GM10847 (cell line): ENCODE results near the gene FBLN7.

Experiments used
- POLR2A ChIP-seq: IDR thresholded peaks from 2 replicates; pipeline ENCODE4 v1.6.1; 2011; ENCODE audit not compliant: insufficient read length; ENCODE audit errors: extremely low read depth

FBLN7 gene

DNA sequence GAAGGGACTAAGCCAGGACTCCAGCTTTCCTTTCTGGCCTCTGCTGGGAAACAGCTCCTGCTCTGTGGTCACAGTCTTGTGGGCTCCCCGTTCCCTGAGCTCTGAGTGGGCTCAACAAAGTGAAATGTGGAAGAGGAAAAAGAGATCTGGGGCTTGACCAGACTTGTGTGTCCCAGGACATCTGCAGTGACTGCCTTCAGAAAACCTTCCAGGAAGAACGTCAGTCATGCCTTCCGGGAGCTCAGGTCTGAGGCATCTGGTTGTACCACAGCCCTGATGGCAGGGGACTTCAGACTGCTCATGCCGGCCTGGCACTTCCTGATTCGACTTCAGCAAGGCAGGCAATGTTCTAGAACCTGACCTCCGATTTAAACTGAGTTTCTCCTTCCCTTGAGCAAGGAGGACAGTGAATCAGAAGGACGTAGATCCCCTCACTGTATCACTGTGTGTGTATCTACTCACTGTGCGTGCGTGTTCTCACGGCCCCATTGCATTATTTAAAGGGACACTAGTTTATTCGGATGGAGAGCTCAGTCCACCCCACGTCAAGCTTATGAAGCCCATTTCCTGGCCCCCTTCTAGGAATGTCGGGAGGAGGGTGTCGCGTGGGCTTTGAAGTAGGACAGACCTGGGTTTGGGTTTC, 548 bp upstream of the FBLN7 start:
- no peak for TF ChIP-seq POLR2A

DNA sequence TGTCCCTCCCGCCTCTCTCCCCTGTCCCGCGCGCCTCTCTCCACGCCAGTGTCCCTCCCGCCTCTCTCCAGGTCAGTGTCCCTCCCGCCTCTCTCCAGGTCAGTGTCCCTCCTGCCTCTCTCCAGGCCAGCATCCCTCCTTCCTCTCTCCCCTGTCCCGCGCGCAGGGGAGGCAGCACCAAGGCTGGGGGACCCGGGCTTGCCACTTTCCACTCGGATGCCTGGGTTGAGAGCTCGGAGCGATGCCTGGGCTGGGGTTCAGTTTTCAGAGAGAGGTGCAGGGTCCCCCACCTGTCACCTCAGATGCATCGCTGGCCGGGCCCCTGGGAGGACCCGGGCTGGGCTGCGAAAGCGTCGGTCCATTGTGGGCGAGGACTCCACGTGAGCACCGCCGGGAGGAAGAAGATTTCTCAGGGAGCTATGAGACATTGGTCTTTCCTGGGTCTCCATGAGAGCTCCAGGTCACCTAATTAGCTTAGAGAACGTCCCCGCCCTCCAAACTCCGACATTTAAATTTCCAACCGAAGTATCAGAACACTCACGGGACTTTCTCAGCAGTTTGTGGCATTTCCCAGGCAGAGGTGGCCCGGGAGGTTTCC, 2.1 kb downstream of the FBLN7 start:
- TF ChIP-seq POLR2A: no peak

DNA sequence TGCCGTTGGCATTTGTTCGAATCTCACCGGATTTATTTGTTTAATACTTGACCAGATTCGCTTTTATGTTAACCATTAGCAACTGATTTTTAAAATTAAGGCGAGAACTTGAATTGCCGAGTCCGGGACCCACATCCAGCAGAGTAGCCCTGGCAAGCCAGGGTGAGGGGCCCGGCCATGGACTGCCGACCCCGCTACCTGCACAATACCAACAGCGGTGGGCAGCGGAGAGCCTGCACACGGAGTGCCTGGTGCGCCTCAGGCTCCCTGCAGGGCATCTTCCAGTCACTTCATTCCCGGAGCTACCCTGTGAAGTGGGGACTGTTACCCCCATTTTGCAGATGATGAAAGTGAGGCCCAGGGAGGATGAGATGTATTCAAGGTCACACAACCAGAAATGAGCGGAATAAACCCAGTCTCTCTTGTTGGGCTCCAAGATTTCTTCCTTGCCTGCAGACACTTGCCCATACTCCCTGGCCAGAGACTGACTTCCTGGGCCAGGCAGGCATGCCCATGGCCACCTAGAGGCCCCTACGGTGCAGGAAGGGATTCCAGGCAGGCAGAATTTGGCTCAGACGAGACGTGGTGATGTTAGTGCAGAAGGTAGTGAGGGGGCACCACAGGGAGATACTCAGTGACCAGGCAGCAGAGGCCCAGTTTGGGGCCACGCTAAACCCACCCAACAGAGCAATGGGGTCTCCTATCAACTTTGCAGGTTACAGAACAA, 2.9 kb downstream of the FBLN7 start:
- no peak for TF ChIP-seq POLR2A

DNA sequence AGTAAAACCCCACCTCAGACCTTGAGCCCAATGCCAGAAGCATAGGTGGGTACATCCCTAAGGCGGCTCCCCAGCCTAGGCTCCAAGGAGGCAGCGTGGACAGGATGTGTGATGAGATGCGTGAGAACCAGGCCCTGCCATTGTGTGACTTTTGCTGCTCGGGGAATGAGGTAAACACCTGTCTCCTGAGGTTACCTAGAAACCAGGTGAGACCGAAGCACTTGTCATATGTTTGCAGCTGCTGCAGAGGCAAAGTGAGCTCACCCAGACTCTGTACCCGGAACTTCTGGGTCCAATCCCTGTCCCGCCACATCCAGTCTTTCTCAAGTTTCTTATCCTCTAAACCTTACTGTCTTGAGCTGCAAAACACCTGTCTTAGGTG, 3.4 kb downstream of the FBLN7 start:
- TF ChIP-seq POLR2A: no peak

DNA sequence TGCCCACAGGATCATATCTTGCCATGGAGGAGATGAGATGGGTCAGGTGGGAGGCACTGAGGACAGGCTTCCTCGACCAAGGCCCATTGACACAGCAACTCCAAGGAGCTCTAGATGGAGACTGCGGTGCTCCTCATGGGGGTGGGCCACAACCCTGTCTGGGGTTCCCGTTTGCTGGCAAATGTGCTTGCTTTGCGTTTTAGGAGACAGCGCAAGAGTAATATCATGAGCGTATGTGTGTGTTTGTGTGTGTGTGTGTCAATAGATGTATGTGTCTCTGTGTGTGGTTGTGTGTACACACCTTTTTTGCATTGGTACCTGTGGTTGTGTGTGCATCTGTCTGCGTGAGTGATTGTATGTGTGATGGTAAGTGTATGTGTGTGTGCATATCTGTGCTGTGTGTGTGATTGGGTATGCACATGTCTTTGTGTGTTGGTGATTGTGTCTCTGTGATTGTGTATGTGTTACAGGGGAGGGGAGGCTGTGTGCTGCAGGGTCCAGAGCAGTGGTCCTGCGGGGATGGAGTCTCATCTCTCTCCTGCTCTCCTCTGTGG, 4.4 kb downstream of the FBLN7 start:
- TF ChIP-seq POLR2A: no peak

DNA sequence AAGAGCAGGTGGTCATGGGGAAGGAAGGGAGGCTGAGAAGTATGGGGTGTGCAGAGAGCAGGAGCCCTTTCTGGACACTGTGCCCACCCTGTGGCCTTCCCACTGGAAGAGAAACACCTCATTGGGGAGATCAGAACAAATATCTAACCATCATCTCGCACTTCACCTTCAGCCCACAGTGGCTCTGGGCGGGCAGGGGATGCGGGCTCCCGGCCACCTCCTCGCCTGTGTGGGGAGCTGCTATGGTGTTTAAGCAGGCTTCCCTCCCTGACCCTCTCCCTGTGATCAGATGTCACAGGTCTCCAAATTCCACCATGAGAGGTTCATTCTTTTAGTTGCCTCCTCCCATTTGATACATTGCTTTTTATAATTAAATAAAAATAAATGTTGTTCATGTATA, 5.0 kb downstream of the FBLN7 start:
- TF ChIP-seq POLR2A: no peak

DNA sequence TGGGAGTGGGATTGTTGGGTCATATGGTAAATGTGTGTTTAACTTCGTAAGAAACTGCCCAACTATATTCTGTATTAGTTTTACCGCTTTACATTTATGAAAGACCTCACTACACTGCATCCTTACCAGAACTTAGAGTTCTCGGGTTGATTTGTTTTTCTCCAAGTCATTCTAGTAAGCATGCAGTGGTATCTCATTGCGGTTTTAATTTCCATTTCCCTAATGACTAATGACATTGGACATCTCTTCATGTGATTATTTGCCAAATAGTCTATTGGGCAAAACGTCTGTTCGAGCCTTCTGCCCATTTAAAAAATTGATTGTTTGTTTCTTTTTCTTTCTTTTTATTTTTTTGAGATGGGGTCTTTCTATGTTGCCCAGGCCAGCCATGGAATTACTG, 6.8 kb downstream of the FBLN7 start:
- no peak for TF ChIP-seq POLR2A

DNA sequence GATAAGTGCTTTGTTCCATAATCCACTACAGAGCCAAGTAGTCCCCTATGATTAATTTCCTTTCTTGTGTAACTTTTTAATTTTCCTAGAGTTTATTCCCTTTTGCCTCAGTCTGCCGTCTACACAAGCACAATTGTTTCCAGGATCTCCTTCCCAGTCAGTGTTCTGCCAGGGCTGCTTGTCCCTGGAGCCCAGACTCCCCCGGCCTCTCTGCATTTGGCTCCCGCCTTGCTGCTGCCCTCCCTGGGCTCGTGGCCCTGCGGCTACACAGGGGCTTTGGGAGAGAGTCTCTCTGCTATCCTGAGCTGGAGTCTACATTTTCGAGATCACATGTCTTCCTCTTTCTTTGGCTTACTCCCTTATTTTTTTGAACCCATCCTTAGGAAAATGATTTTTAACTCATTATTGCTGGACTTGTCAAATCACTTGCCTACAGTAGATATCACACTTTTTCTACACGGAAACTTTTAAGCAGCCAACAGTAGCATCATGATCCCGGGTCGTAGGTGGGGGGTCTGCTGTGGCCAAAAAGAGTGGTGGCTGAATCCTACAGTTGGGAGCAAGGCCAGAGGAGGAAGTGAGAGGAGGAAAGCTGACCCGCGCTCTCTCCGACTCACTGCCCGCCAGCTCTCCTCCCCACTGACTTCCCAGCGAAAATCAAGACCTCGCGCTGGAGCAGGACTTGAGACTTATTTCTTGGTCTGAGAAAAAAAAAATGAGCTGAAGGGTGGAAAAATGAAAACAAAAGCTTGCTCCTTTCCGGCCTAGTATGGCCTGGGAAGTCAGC, 9.4 kb downstream of the FBLN7 start:
- TF ChIP-seq POLR2A: no peak

DNA sequence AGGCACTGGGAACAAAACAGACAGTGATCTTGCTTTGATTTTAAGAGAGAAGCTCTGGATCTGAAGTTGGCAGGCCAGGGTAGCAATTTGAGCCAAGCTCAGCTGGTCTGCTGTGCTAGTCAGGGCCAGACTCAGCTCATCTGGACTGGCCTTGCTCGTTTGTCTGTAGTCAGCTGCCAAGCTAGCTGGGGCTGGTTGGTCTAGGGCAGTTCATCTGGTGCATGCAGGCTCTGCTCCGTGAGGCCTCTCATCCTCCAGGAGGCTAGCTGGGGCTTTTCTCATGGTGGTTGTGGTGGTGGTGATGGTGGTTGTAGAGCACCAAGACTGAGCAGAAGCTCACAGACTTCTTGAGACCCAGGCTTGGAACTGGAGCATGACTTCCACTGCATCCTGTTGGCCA, 10.3 kb downstream of the FBLN7 start:
- TF ChIP-seq POLR2A: no peak

DNA sequence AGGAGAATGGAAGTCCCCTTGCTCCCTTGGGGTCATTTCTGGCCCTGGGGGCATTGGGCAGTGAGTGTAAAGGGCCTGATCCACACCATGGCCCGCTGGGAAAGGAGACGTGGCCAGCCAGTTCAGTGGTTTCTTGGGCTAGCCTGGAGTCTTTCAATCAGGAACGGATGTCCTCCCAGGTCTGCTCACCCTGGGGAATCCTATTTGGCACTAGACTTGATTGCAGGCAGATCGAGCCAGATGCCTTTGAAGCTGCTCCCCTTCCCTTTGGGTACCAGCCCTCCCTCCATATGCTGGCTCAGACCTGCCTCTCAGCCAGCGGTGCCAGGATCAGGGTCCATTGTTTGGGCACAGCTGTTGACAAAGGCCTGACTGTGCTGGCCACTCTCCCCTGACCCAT, 11.0 kb downstream of the FBLN7 start:
- TF ChIP-seq POLR2A: no peak

DNA sequence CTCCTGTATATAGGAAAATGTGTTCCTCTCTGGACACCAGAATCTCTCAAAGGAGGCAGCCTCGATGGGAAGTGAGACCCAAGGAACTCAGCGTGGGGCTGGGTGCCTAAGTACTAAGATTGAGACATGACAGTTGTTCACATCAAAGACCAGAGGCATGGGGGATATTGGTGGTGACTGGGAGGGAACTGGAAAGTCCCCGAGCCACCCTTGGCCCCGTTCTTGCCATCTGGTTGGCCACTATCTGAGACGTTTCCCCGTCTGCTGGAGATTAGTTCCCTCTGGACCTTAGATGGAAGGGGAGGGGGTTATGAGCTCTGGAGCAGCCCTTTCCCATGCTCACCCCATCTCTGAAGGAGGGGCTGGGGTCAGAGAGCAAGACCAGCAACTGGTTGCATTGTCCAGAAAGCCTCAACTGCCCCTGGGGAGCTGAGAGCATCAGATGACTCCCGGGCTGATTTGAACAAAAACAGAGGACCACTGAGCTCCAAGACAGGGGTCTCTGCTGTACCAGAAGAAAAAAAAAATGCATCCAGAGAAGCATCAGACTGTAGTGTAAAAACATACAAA, 11.8 kb downstream of the FBLN7 start:
- TF ChIP-seq POLR2A: no peak

DNA sequence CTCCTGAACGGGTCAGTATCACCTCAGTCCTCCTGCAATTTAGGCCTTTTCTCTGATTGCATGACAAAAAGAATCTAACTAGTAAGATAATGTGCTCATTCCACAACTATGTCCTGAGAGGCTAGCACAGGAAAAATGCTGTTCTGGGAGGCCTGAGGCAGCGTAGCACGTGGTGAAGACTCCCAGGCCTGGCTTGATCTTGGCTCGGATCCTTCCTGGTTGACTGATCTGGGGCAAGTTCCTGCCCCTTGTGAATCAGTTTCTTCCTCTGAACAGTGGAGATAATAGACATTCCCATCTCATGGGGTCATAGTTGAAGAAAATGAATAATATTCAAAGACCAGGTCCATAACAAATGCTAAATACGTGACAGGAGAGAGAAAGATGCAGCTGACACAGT, 12.3 kb downstream of the FBLN7 start:
- no peak for TF ChIP-seq POLR2A

DNA sequence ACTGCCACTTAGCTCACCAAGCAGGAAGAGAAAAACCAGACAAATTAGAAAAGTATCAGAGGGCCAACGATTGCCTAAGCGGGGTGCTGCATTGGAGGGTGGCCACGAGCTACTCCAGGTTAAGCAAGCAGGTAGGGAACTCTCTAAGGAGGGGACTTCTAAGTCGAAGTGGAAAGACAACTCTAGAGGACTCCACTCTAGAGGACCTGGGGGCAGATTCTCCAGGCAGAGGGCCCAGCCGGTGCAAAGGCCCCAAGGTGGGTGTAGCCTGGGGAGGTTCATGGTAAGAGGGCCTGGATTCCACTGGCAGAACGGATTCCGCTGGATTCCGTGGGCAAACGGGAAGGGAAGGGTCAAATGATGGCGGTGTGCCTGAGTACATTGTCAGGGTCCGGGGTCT, 12.7 kb downstream of the FBLN7 start:
- no peak for TF ChIP-seq POLR2A

DNA sequence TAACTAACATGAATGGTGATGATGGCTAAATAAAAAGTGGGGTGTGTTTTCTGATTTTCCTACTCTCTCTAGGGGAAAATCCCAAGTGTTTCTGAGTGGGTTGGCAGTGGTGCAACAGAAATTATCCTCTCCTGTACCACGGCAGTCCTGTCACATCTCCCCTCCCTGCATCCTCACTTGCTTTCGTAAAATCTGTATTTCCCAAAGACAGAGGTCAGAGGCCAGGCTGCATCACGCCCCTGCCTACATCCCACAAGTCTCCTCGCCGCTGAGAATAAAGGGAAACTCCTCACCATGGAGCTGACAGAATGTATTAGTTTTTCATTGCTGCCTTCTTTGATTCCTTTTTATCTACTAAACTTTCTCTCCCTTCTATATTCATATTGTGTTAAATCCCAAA, 13.1 kb downstream of the FBLN7 start:
- TF ChIP-seq POLR2A: no peak
